Amniotic stem cell (primary cell): ENCODE data around the gene USP17L28.
"Not testable (repeated sequence)": the region's sequence is repeated elsewhere in the genome, so short reads cannot be mapped to it uniquely, and the experiment has no call there.

ENCODE experiments used
- DNase-seq: peaks from one replicate; lab custom pipeline; 2025; lab: John Stamatoyannopoulos, UW

Gene USP17L28, protein sequence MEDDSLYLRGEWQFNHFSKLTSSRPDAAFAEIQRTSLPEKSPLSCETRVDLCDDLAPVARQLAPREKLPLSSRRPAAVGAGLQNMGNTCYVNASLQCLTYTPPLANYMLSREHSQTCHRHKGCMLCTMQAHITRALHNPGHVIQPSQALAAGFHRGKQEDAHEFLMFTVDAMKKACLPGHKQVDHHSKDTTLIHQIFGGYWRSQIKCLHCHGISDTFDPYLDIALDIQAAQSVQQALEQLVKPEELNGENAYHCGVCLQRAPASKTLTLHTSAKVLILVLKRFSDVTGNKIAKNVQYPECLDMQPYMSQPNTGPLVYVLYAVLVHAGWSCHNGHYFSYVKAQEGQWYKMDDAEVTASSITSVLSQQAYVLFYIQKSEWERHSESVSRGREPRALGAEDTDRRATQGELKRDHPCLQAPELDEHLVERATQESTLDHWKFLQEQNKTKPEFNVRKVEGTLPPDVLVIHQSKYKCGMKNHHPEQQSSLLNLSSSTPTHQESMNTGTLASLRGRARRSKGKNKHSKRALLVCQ

DNA sequence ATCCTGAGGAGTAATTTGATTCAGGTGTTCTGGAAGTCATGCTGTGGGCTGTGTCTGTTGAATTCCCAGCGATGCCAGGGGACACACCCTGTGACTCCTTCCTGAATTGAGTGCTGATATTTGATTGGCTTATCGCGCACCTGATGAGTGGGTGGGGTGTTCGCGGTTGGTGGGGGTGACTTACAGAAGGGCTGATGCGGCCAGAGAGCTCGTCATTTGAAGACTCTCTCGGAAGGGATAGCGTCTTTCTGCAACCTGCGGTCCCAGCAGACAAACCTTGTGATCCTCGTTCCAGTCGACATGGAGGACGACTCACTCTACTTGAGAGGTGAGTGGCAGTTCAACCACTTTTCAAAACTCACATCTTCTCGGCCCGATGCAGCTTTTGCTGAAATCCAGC is at the start of gene USP17L28:
USP17L28 (plus strand) TSS at position 301 of the 400 bp plus-strand sequence; CDS start at position 301, 0 bp downstream.
- DNase-seq, result not testable (repeated sequence)

DNA sequence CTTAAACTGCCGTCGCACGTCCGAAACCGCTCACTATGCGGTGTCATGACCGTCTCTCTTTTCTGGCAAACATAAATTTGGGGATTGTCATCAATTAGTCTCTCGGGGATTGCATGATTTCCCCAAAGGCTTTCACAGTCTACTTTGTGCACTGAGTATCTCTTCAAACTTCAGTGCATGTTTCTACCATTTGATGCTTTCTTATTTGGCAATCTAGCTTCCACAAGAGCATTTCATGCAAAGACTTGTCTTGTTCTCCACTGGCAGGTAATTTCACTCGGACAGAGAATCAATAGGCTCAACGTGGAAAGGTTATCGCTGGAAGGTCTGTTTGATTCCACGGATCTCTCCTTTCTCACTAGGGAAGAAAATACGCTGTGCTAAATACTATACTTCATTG is 24.5 kb upstream of the USP17L28 start:
- DNase-seq, result not testable (repeated sequence)

DNA sequence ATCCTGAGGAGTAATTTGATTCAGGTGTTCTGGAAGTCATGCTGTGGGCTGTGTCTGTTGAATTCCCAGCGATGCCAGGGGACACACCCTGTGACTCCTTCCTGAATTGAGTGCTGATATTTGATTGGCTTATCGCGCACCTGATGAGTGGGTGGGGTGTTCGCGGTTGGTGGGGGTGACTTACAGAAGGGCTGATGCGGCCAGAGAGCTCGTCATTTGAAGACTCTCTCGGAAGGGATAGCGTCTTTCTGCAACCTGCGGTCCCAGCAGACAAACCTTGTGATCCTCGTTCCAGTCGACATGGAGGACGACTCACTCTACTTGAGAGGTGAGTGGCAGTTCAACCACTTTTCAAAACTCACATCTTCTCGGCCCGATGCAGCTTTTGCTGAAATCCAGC is 23.8 kb upstream of the USP17L28 start, which contains the start of gene USP17L24:
USP17L24 (plus strand) TSS at position 301 of the 400 bp plus-strand sequence; CDS start at position 301, 0 bp downstream.
- DNase-seq, result not testable (repeated sequence)

DNA sequence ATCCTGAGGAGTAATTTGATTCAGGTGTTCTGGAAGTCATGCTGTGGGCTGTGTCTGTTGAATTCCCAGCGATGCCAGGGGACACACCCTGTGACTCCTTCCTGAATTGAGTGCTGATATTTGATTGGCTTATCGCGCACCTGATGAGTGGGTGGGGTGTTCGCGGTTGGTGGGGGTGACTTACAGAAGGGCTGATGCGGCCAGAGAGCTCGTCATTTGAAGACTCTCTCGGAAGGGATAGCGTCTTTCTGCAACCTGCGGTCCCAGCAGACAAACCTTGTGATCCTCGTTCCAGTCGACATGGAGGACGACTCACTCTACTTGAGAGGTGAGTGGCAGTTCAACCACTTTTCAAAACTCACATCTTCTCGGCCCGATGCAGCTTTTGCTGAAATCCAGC is 19.1 kb upstream of the USP17L28 start, which contains the start of gene USP17L25:
USP17L25 (plus strand) TSS at position 301 of the 400 bp plus-strand sequence; CDS start at position 301, 0 bp downstream.
- DNase-seq, result not testable (repeated sequence)

DNA sequence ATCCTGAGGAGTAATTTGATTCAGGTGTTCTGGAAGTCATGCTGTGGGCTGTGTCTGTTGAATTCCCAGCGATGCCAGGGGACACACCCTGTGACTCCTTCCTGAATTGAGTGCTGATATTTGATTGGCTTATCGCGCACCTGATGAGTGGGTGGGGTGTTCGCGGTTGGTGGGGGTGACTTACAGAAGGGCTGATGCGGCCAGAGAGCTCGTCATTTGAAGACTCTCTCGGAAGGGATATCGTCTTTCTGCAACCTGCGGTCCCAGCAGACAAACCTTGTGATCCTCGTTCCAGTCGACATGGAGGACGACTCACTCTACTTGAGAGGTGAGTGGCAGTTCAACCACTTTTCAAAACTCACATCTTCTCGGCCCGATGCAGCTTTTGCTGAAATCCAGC is 14.3 kb upstream of the USP17L28 start, which contains the start of gene USP17L26:
USP17L26 (plus strand) TSS at position 301 of the 400 bp plus-strand sequence; CDS start at position 301, 0 bp downstream.
- not testable (repeated sequence) for DNase-seq

DNA sequence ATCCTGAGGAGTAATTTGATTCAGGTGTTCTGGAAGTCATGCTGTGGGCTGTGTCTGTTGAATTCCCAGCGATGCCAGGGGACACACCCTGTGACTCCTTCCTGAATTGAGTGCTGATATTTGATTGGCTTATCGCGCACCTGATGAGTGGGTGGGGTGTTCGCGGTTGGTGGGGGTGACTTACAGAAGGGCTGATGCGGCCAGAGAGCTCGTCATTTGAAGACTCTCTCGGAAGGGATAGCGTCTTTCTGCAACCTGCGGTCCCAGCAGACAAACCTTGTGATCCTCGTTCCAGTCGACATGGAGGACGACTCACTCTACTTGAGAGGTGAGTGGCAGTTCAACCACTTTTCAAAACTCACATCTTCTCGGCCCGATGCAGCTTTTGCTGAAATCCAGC is 9.6 kb upstream of the USP17L28 start, which contains the start of gene USP17L5:
USP17L5 (plus strand) TSS at position 301 of the 400 bp plus-strand sequence; CDS start at position 301, 0 bp downstream.
- DNase-seq, result not testable (repeated sequence)

DNA sequence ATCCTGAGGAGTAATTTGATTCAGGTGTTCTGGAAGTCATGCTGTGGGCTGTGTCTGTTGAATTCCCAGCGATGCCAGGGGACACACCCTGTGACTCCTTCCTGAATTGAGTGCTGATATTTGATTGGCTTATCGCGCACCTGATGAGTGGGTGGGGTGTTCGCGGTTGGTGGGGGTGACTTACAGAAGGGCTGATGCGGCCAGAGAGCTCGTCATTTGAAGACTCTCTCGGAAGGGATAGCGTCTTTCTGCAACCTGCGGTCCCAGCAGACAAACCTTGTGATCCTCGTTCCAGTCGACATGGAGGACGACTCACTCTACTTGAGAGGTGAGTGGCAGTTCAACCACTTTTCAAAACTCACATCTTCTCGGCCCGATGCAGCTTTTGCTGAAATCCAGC is 4.8 kb upstream of the USP17L28 start, which contains the start of gene USP17L27:
USP17L27 (plus strand) TSS at position 301 of the 400 bp plus-strand sequence; CDS start at position 301, 0 bp downstream.
- not testable (repeated sequence) for DNase-seq

DNA sequence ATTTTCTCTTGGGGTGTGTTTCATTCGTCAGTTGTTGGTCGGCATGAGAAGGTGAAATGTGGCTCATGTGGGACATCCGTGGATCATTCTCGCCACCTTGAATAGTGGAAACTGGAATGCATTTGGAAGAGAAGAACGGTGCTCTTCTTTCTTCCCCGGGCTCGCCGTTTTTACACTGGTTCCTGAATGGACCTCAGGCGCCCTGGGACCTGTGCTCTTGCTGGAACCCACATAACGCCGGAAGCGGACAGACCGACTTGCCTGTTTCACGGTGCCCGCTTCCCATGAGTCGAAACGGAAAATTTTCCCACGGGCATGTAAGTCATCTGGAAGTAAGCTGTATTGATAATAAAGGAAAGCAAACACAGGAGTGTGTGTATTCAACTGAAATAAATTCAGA is 2.2 kb downstream of the USP17L28 start:
- not testable (repeated sequence) for DNase-seq

DNA sequence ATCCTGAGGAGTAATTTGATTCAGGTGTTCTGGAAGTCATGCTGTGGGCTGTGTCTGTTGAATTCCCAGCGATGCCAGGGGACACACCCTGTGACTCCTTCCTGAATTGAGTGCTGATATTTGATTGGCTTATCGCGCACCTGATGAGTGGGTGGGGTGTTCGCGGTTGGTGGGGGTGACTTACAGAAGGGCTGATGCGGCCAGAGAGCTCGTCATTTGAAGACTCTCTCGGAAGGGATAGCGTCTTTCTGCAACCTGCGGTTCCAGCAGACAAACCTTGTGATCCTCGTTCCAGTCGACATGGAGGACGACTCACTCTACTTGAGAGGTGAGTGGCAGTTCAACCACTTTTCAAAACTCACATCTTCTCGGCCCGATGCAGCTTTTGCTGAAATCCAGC is 4.6 kb downstream of the USP17L28 start, which contains the start of gene USP17L29:
USP17L29 (plus strand) TSS at position 301 of the 400 bp plus-strand sequence; CDS start at position 301, 0 bp downstream.
- DNase-seq, result not testable (repeated sequence)

DNA sequence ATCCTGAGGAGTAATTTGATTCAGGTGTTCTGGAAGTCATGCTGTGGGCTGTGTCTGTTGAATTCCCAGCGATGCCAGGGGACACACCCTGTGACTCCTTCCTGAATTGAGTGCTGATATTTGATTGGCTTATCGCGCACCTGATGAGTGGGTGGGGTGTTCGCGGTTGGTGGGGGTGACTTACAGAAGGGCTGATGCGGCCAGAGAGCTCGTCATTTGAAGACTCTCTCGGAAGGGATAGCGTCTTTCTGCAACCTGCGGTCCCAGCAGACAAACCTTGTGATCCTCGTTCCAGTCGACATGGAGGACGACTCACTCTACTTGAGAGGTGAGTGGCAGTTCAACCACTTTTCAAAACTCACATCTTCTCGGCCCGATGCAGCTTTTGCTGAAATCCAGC is 14.1 kb downstream of the USP17L28 start, which contains the start of gene USP17L30:
USP17L30 (plus strand) TSS at position 301 of the 400 bp plus-strand sequence; CDS start at position 301, 0 bp downstream.
- not testable (repeated sequence) for DNase-seq

DNA sequence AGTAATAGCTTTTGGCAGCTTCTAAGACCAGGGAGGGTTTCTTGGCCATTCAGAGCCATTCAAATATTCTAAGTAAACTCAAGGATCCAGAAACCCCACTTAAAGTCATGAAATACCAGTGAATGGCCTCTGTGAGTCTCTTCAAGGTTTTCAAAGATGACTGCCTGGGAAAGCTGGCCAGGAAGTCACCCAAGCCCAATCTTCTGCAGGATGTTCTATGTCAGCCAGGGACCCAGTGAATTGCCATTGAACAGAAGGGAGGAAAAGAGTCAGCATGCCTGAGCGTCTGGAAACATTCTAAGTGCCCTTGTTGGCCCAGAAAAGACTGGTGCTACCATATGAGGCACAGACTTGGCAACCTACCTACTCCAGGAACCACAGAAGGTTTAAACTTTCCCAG is 31.2 kb downstream of the USP17L28 start:
- DNase-seq, result not testable (repeated sequence)

DNA sequence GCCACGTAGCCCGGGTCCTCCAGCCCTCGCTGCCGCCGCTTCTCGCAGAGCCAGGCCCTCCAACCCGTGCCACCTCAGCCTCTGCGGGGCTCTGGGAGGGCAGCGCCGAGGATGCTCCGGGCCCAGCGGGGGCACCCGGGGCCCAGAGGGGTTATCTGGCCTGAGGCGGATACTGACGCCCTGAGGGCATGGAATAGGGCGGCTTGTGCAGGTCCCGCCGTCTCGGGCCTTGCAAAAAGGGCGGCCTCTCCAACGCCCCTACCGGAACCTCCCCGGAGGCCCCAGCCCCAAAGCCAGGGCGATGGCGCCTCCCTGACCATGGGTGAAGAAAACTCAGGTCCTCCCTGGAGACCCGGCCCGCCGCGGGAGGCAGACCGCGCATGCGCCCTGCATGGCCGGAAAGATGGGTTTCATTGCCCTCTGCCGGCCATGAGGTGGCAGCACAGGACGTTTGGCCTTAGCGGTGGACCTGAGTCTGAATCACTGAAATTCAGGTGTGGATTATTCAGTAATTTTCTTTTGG is 32.4 kb downstream of the USP17L28 start:
- DNase-seq, result not testable (repeated sequence)

DNA sequence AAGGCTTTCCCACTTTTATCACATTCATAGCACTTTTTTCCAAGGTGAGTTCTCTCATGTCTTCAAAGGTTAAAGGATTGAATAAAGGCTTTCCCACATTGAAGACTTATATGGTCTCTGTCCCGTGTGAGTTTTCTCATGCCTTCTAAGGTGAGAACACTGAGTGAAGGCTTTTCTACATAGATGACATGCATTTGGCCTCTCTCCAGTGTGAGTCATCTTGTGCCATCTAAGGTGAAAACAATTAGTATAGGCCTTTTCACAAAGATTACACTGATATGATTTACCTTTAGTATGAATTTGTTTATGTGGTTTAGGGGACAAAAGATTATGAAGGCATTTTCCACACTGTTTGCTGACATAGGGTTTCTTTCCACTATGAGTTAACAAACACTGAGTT is 35.4 kb downstream of the USP17L28 start:
- no peak for DNase-seq

DNA sequence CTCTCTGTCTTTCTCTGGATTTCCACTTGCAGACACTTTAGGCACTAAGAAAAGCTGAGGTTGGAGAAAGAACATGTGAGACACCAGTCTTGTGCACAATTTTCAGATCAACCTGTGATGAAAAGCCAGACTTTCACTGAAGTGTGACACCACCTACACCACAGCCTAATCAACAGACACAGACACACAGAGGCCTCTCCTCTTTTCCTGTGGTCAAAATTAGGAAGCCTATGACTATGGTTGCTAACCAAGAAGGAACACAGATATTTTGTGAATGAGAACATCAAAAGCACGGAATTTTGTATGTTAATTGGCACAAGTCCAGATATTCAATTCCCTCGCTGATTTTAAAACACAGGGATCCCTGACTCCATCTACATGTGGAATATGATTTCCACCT is 40.3 kb downstream of the USP17L28 start:
- DNase-seq, result not testable (repeated sequence)
